ENCODE data around the gene RSBN1L. TPM values are rescaled to one million over a fixed set of nuclear protein-coding genes. Genes with fewer than 3 reads are reported as not detected.

The RSBN1L gene
- total RNA-seq, result 14.2 and 24.5 TPM in 2 replicates

GRCh38 chr7:77696057-77696642 is at the start of gene RSBN1L:
Gene RSBN1L, plus strand, starts transcription at chr7:77696459. Its CDS starts 11 bp downstream, at chr7:77696470.

GRCh38 chr7:77798394-77799077 is 102.3 kb downstream of the RSBN1L start, which contains the start of the genes PHTF2 and TMEM60:
Gene PHTF2, plus strand, starts transcription at chr7:77798773.
Gene TMEM60, minus strand, starts transcription at chr7:77798434. Its CDS starts 4,061 bp downstream, at chr7:77794373.

Other genes with a start within 250 kb of the RSBN1L start
- 37.7 and 82.3 TPM in 2 replicates for gene PTPN12, start 159.2 kb upstream of the RSBN1L start, total RNA-seq
- gene TMEM60, start 102.0 kb downstream of the RSBN1L start, total RNA-seq, result 7.9 and 8.7 TPM in 2 replicates
- gene PHTF2, start 102.3 kb downstream of the RSBN1L start, total RNA-seq, result 7.0 and 12.1 TPM in 2 replicates